Heart left ventricle (tissue), 16 donors: ENCODE data around the gene LPP. TPM values are rescaled to one million over a fixed set of nuclear protein-coding genes. Genes with fewer than 3 reads are reported as not detected.

ENCODE experiments used
- ATAC-seq, 4 donors: fragments of 200-7000 bp; cut with Tn5 transposase; one replicate each; pipeline ENCODE4 v1.9.1; 2020 to 2022; ENCODE audit warnings: moderate library complexity in 4 of 4, mild to moderate bottlenecking in 3 of 4, moderate number of reproducible peaks in 1 of 4
- DNase-seq, 5 donors: peaks; one replicate each; pipeline ENCODE4 v3.0.0-alpha.2; 2020
- H3K27ac ChIP-seq, 12 donors: fragments of 200-600 bp; sonication (generic) in 4 of 12; one replicate each; pipeline versions ENCODE4 v1.5.0 to v1.8.0; 2016 to 2022; ENCODE audit warnings: mild to moderate bottlenecking in 2 of 12
- H3K27me3 ChIP-seq, 9 donors: fragments of 200-600 bp; sonication (generic) in 2 of 9; one replicate each; pipeline versions ENCODE4 v1.5.1 to v1.8.0; 2016 to 2022; ENCODE audit warnings: mild to moderate bottlenecking in 3 of 9
- H3K36me3 ChIP-seq, 9 donors: fragments of 200-600 bp; sonication (generic) in 2 of 9; one replicate each; pipeline versions ENCODE4 v1.5.0 to v1.8.0; 2018 to 2022; ENCODE audit warnings: mild to moderate bottlenecking in 2 of 9
- H3K4me1 ChIP-seq, 12 donors: fragments of 200-600 bp; sonication (generic) in 4 of 12; one replicate each; pipeline versions ENCODE4 v1.5.0 to v1.8.0; 2016 to 2022; ENCODE audit warnings: mild to moderate bottlenecking in 3 of 12
- H3K4me3 ChIP-seq, 12 donors: fragments of 200-600 bp; sonication (generic) in 4 of 12; one replicate each; pipeline versions ENCODE4 v1.5.0 to v1.8.0; 2017 to 2022; ENCODE audit warnings: mild to moderate bottlenecking in 9 of 12, moderate library complexity in 4 of 12
- H3K9me3 ChIP-seq, 12 donors: fragments of 200-600 bp; sonication (generic) in 4 of 12; one replicate each; pipeline versions ENCODE4 v1.5.0 to v1.8.0; 2016 to 2022; ENCODE audit warnings: mild to moderate bottlenecking in 1 of 12
- CTCF ChIP-seq, 12 donors: fragments of 200-600 bp; sonication (generic) in 4 of 12; IDR thresholded peaks; one replicate each; pipeline versions ENCODE4 v1.5.0 to v1.8.0; 2018 to 2022; ENCODE audit warnings: antibody characterized with exemption in 12 of 12, mild to moderate bottlenecking in 5 of 12
- POLR2A ChIP-seq, 2 donors: fragments of 450-650 bp; IDR thresholded peaks; one replicate each; pipeline ENCODE4 v1.6.1; 2017; ENCODE audit warnings: antibody characterized with exemption in 2 of 2, mild to moderate bottlenecking in 2 of 2, moderate library complexity in 2 of 2
- WGBS, 4 donors: extraction: QIAGEN DNeasy Blood & Tissue Kit in 2 of 4; methylation state at CpG; one replicate each; pipeline versions ENCODE4 v1.1.5 to v1.1.7; 2013 to 2018; 5-methylcytosine and 5-hydroxymethylcytosine counted together
- intact Hi-C, 10 donors: fragments of 100-400 bp; cut with DNase I; formaldehyde crosslinking; loops; one replicate each; pipeline versions ENCODE4 v1.11.1 to v1.14.2; 2022
- polyA plus RNA-seq, 2 donors: library from polyadenylated mRNA; stranded (reverse); fragments of 200-250 nt; gene quantifications; one replicate each; pipeline ENCODE4 v1.2.3, GENCODE V29; 2013
- total RNA-seq, 9 donors: library from RNA; depleted of rRNA in 2 of 9; stranded (reverse); fragments of >200 nt in 2 of 9; fragmentation: NEBNext Ultra II Directional in 3 of 9; extraction: Animal tissue kit (Norgen Biotek cat#: 25700) in 3 of 9; gene quantifications; one replicate each; pipeline versions ENCODE4 v1.1.0 to v1.2.4, GENCODE V29; 2016 to 2023
- donor health status: ischemic (EF 13 %, LVEDD 7.1; RV severe dilation, severe dysfunction).
- donor health status: healthy with polysubstance abuse.
- donor health status: DM: no; HTN: yes; CAD: no.
- donor health status: DM: no; HTN: no; CAD: no.
- donor health status: ischemic (EF 25% LVEDD 6.9; RV normal size, moderate dysfunction).
- donor health status: ischemic (EF 25% LVEDD 5.7; RV mildly dilated, moderate dysfunction).
- donor health status: healthy.
- donor health status: DM: yes; HTN: yes; CAD: no.
- donor health status: ischemic (EF 35%, LVEDD 5.7; RV mildly dilated, moderate dysfunction).
- donor health status: nonischemic (EF 11% LVEDD 7.7; RV severe dilation, severe dysfunction).
- donor health status: DM: yes; HTN: yes; CAD: no.
- donor health status: PGD.
- donor health status: ischemic (EF 29% LVEDD 5.4; RV normal size, mild dysfunction).
- donor health status: nonischemic (EF 23%, LVEDD 6.1; RV moderate dilation, normal function).

LPP gene
- total and polyA plus RNA-seq, 11 donors: 9.2 to 178 (median 100) TPM

- H3K27me3 ChIP-seq: no peaks in the 10 kb centered on the region
- DNase-seq (no peak), ATAC-seq (no peak)
- WGBS, 4 donors: 86 to 93% (median 90%) methylated on average over 3 of the region's 3 CpGs
- no peak overlapping the region for H3K4me3 ChIP-seq
- H3K36me3 ChIP-seq: no peaks in the 10 kb centered on the region
- no peaks in the 10 kb centered on the region for H3K9me3 ChIP-seq
- peak overlapping the region in 1 of 12 donors; percentile 3 for H3K27ac ChIP-seq
- intact Hi-C loops: loop anchor here in 2 of 10 donors (10.0 kb wide), 2 partner anchors 175 to 1025 kb away; partner anchors contain the start of gene BCL6 (in 1 of the 2)
- H3K4me1 ChIP-seq: peaks cover 0 to 24% (median 6%) of the 10 kb centered on the region in 12 donors
- TF ChIP-seq POLR2A (IDR thresholded peaks at IDR 0.05) (no peak), CTCF (IDR thresholded peaks at IDR 0.05) (no peak)
Measured at GRCh38 chr3:188769831-188770230, 615.9 kb downstream of the LPP start.

DNA sequence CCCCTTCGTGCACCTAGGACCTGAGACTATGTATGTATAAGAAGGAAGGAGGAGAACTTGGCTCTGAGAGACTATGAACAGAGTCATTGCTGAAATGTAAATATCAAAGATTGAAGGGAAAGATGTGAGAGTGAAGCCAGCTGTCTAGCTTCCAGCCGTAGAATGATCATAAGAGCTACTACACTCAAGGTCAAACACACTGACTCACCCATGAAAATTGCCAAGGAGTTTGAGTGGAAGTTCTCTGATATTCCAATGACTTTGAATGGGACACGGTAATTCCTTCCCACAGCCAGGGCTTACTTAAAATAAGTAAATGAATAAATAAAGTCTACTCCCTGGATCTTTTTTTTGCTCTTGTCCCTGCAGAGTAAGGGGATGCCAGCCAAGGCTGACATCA is 618.9 kb downstream of the LPP start:
- ATAC-seq (peak in 3 of 4 donors; percentile 74 to 83 (median 81)), DNase-seq (no peak)
- WGBS, 4 donors: 39 to 58% (median 46%) methylated on average over 3 of the region's 3 CpGs
- H3K27me3 ChIP-seq: no peaks in the 10 kb centered on the region
- TF ChIP-seq POLR2A (IDR thresholded peaks at IDR 0.05) (no peak), CTCF (IDR thresholded peaks at IDR 0.05) (no peak)
- intact Hi-C loops: loop anchor here in 2 of 10 donors (10.0 kb wide), 2 partner anchors 172 to 1028 kb away; partner anchors contain the start of gene BCL6 (in 1 of the 2)
- H3K36me3 ChIP-seq: no peaks in the 10 kb centered on the region
- H3K4me1 ChIP-seq: peaks cover 0 to 51% (median 17%) of the 10 kb centered on the region in 12 donors
- no peak overlapping the region for H3K4me3 ChIP-seq
- peak overlapping the region in 7 of 12 donors; percentile 9 to 34 (median 20) for H3K27ac ChIP-seq
- H3K9me3 ChIP-seq: no peaks in the 10 kb centered on the region

DNA sequence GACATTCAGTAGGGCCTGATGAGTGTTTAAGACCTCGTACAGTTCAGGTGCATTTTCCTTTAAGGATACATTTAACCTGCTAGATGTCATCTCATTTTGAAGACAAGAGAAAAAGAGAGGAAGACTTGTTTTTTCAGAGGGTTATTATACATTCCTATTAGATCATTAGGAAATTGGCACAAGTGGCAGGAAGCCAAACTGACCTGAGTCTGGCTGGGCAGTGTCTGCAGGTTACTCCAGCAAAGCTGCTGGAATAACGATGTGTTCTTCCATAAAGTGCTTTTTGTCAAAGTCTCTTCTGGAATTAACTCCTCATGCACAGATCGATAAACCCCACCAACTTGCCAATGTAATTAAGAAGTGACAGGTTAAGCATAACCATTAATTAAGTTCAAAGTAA is 621.5 kb downstream of the LPP start:
- 62 to 74% (median 68%) methylated on average over 3 of the region's 3 CpGs for WGBS, 4 donors
- Histone ChIP-seq H3K9me3 (no peaks in the 10 kb centered on the region), H3K4me3 (no peak overlapping the region), H3K27ac (no peak overlapping the region), H3K4me1 (peaks cover 0 to 73% (median 28%) of the 10 kb centered on the region in 12 donors), H3K36me3 (no peaks in the 10 kb centered on the region), H3K27me3 (no peaks in the 10 kb centered on the region)
- TF ChIP-seq CTCF (IDR thresholded peaks at IDR 0.05) (no peak), POLR2A (IDR thresholded peaks at IDR 0.05) (no peak)
- DNase-seq (no peak), ATAC-seq (no peak)
- intact Hi-C loops: loop anchor here in 2 of 10 donors (10.0 kb wide), 2 partner anchors 169 to 1031 kb away; partner anchors contain the start of gene BCL6 (in 1 of the 2)

DNA sequence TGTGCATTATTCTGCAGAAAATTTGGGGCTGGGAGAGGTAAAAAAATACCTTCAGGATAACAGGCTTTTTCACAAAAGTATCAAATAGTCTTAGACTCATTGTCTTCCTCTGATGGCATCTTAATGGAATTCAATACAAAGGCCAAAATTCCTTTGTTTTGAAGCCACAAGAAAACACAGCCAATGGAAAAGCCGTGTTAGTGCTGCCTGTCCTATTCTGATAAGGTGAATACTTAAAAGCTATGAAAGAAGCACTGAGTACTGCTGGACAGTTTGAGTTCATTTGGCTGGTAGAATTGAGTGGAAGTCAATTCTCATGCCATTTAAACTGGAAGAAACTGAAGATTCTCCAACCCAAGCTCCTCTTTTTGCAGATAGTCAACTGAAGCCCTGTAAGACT is 622.5 kb downstream of the LPP start:
- H3K36me3 ChIP-seq: no peaks in the 10 kb centered on the region

More for the DNA sequence above, 622.5 kb downstream of the LPP start:
- 13 to 40% (median 25%) methylated on average over 1 of the region's 1 CpG for WGBS, 4 donors
- no peak for DNase-seq
- Histone ChIP-seq H3K27me3 (no peaks in the 10 kb centered on the region), H3K27ac (no peak overlapping the region), H3K4me1 (peaks cover 5 to 82% (median 30%) of the 10 kb centered on the region in 12 donors), H3K9me3 (no peaks in the 10 kb centered on the region), H3K4me3 (no peak overlapping the region)
- ATAC-seq: peak in 1 of 4 donors; percentile 36
- intact Hi-C loops: loop anchor here in 2 of 10 donors (10.0 kb wide), 2 partner anchors 168 to 1032 kb away; partner anchors contain the start of gene BCL6 (in 1 of the 2)
- TF ChIP-seq POLR2A (IDR thresholded peaks at IDR 0.05): no peak
- TF ChIP-seq CTCF (IDR thresholded peaks at IDR 0.05): no peak
